ENCODE results near the gene CCL2.

CCL2 gene

GRCh38 chr17:34241062-34241461 lies 14.0 kb upstream of the CCL2 start:
- no peak for DNase-seq (ENCODE audit: low read depth)

- no peak for DNase-seq (ENCODE audit: low read depth)
These were observed 12.3 kb upstream of the CCL2 start for GRCh38 chr17:34242587-34243363.

GRCh38 chr17:34243364-34244320 lies 11.4 kb upstream of the CCL2 start:
- no peak for DNase-seq (ENCODE audit: low read depth)

GRCh38 chr17:34245351-34245905 lies 9.7 kb upstream of the CCL2 start:
- DNase-seq (ENCODE audit: low read depth), result no peak

- no peak for DNase-seq (ENCODE audit: low read depth)
These were observed 8.6 kb upstream of the CCL2 start for GRCh38 chr17:34246446-34246845.

- no peak for DNase-seq (ENCODE audit: low read depth)
These were observed 8.2 kb upstream of the CCL2 start for GRCh38 chr17:34246881-34247280.

GRCh38 chr17:34248511-34249024 lies 6.5 kb upstream of the CCL2 start:
- DNase-seq (ENCODE audit: low read depth), result peak; percentile 31

GRCh38 chr17:34249061-34249460 lies 6.0 kb upstream of the CCL2 start:
- DNase-seq (ENCODE audit: low read depth), result no peak

GRCh38 chr17:34249478-34249877 lies 5.6 kb upstream of the CCL2 start:
- DNase-seq (ENCODE audit: low read depth), result no peak

- no peak for DNase-seq (ENCODE audit: low read depth)
These were observed 3.9 kb upstream of the CCL2 start for GRCh38 chr17:34251186-34251585.

- DNase-seq (ENCODE audit: low read depth), result no peak
These were observed 3.0 kb upstream of the CCL2 start for GRCh38 chr17:34252095-34252443.

- peak; percentile 84 for DNase-seq (ENCODE audit: low read depth)
These were observed 2.5 kb upstream of the CCL2 start for GRCh38 chr17:34252444-34253138.

GRCh38 chr17:34253139-34253525 lies 2.0 kb upstream of the CCL2 start:
- DNase-seq (ENCODE audit: low read depth), result no peak

GRCh38 chr17:34254146-34254545 lies 939 bp upstream of the CCL2 start:
- DNase-seq (ENCODE audit: low read depth), result peak; percentile 56

- DNase-seq (ENCODE audit: low read depth), result no peak
These were observed 272 bp downstream of the CCL2 start for GRCh38 chr17:34255381-34255732.

- DNase-seq (ENCODE audit: low read depth), result no peak
These were observed 756 bp downstream of the CCL2 start for GRCh38 chr17:34255841-34256240.

- no peak for DNase-seq (ENCODE audit: low read depth)
These were observed 2.4 kb downstream of the CCL2 start for GRCh38 chr17:34257299-34257985.

GRCh38 chr17:34257986-34258326 lies 2.9 kb downstream of the CCL2 start:
- no peak for DNase-seq (ENCODE audit: low read depth)

- no peak for DNase-seq (ENCODE audit: low read depth)
These were observed 4.1 kb downstream of the CCL2 start for GRCh38 chr17:34259146-34259545.

- no peak for DNase-seq (ENCODE audit: low read depth)
These were observed 5.8 kb downstream of the CCL2 start for GRCh38 chr17:34260861-34261260.

GRCh38 chr17:34261568-34262337 lies 6.7 kb downstream of the CCL2 start:
- no peak for DNase-seq (ENCODE audit: low read depth)
